ENCODE results near the gene ZNF519. TPM values are rescaled to one million over a fixed set of nuclear protein-coding genes. Genes with fewer than 3 reads are reported as not detected.

ZNF519 gene
- total RNA-seq, 1 donor from 2014 or later = not detected

GRCh38 chr18:14122097-14122496 is 10.1 kb downstream of the ZNF519 start:
- TF ChIP-seq, protein P1, sequence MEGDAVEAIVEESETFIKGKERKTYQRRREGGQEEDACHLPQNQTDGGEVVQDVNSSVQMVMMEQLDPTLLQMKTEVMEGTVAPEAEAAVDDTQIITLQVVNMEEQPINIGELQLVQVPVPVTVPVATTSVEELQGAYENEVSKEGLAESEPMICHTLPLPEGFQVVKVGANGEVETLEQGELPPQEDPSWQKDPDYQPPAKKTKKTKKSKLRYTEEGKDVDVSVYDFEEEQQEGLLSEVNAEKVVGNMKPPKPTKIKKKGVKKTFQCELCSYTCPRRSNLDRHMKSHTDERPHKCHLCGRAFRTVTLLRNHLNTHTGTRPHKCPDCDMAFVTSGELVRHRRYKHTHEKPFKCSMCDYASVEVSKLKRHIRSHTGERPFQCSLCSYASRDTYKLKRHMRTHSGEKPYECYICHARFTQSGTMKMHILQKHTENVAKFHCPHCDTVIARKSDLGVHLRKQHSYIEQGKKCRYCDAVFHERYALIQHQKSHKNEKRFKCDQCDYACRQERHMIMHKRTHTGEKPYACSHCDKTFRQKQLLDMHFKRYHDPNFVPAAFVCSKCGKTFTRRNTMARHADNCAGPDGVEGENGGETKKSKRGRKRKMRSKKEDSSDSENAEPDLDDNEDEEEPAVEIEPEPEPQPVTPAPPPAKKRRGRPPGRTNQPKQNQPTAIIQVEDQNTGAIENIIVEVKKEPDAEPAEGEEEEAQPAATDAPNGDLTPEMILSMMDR (IDR thresholded peaks at IDR 0.05) = no peak
- no peak for DNase-seq (ENCODE audit: low spot score in 2 of 2)
- H3K4me1 ChIP-seq = no peaks in the 10 kb centered on the region
- H3K27me3 ChIP-seq = no peaks in the 10 kb centered on the region
- no peak overlapping the region for H3K27ac ChIP-seq
- H3K36me3 ChIP-seq = no peaks in the 10 kb centered on the region
- intact Hi-C loops (cut with DNase I) = no loop called here
- no peak overlapping the region for H3K4me3 ChIP-seq
- no peaks in the 10 kb centered on the region for H3K9me3 ChIP-seq

- Histone ChIP-seq H3K27me3 (no peaks in the 10 kb centered on the region), H3K4me3 (no peak overlapping the region), H3K9me3 (peaks cover 0 to 11% of the 10 kb centered on the region in 2 donors), H3K4me1 (no peaks in the 10 kb centered on the region), H3K36me3 (no peaks in the 10 kb centered on the region), H3K27ac (no peak overlapping the region)
- DNase-seq (ENCODE audit: low spot score in 2 of 2) = no peak
- intact Hi-C loops (cut with DNase I) = no loop called here
- TF ChIP-seq, protein P1 (IDR thresholded peaks at IDR 0.05) = no peak
Observed at GRCh38 chr18:14120926-14121325, 11.3 kb downstream of the ZNF519 start.

- no peak overlapping the region for H3K4me3 ChIP-seq
- TF ChIP-seq, protein P1 (IDR thresholded peaks at IDR 0.05) = no peak
- H3K9me3 ChIP-seq = peaks cover 0 to 23% of the 10 kb centered on the region in 2 donors
- no peaks in the 10 kb centered on the region for H3K27me3 ChIP-seq
- no peak overlapping the region for H3K27ac ChIP-seq
- no peak for DNase-seq (ENCODE audit: low spot score in 2 of 2)
- no peaks in the 10 kb centered on the region for H3K4me1 ChIP-seq
- no peaks in the 10 kb centered on the region for H3K36me3 ChIP-seq
- intact Hi-C loops (cut with DNase I) = no loop called here
Observed at GRCh38 chr18:14117606-14118005, 14.6 kb downstream of the ZNF519 start.

GRCh38 chr18:14106906-14107305 is 25.3 kb downstream of the ZNF519 start:
- H3K27me3 ChIP-seq = no peaks in the 10 kb centered on the region
- peaks cover 0 to 8% of the 10 kb centered on the region in 2 donors for H3K36me3 ChIP-seq
- intact Hi-C loops (cut with DNase I) = no loop called here
- DNase-seq (ENCODE audit: low spot score in 2 of 2) = no peak
- H3K9me3 ChIP-seq = peaks cover 0 to 62% of the 10 kb centered on the region in 2 donors
- H3K27ac ChIP-seq = no peak overlapping the region
- no peaks in the 10 kb centered on the region for H3K4me1 ChIP-seq
- TF ChIP-seq, protein P1 (IDR thresholded peaks at IDR 0.05) = no peak
- no peak overlapping the region for H3K4me3 ChIP-seq

GRCh38 chr18:14104906-14105748 is 27.1 kb downstream of the ZNF519 start:
- intact Hi-C loops (cut with DNase I) = no loop called here

More at GRCh38 chr18:14104906-14105748, 27.1 kb downstream of the ZNF519 start:
- Histone ChIP-seq H3K27ac (no peak overlapping the region), H3K4me3 (no peak overlapping the region), H3K9me3 (peaks cover 0 to 50% of the 10 kb centered on the region in 2 donors), H3K36me3 (peaks cover 0 to 8% of the 10 kb centered on the region in 2 donors), H3K4me1 (no peaks in the 10 kb centered on the region), H3K27me3 (no peaks in the 10 kb centered on the region)
- DNase-seq (ENCODE audit: low spot score in 2 of 2) = no peak
- TF ChIP-seq, protein P1 (IDR thresholded peaks at IDR 0.05) = no peak
